K562 (cell line): ENCODE data around the gene CSF1. TPM values are rescaled to one million over a fixed set of nuclear protein-coding genes. Genes with fewer than 3 reads are reported as not detected.

Source experiments
- ATAC-seq: fragments of 200-7000 bp; cut with Tn5 transposase; 3 replicates; pipeline ENCODE4 v1.9.1; 2020; ENCODE audit warnings: moderate library complexity
- BruUV-seq: library from RNA; stranded (reverse); fragments of 400-500 nt; replicated peaks from 2 replicates; lab custom pipeline; 2021; lab: Mats Ljungman, UMichigan
- CTCF ChIA-PET: fragments of 300-600 bp; formaldehyde crosslinking; extraction: SDS; loops from one replicate; lab custom pipeline; 2021; ENCODE audit warnings: low intra/inter-chr PET ratio; lab: Yijun Ruan, JAX
- POLR2A ChIA-PET: fragments of 300-600, 350-650 bp; sonication (Branson Sonifier 250); formaldehyde crosslinking; extraction: SDS; loops from one replicate; lab custom pipeline; 2021; ENCODE audit warnings: antibody characterized with exemption, inconsistent platforms; lab: Yijun Ruan, JAX
- DNase-seq, 4 experiments: peaks; one replicate each; pipeline versions ENCODE4 v3.0.0 to v3.0.0-alpha.2; 2011 to 2018; ENCODE audit warnings: low spot score in 3 of 4, mixed read lengths in 3 of 4; ENCODE audit errors: extremely low read depth in 1 of 4
- FAIRE-seq: peaks from 2 replicates; lab custom pipeline; 2011; peaks lifted over from hg19 to GRCh38; lab: Jason Lieb, UNC
- H2AFZ ChIP-seq: 2 replicates; pipeline ENCODE4 v1.6.0; 2011; ENCODE audit warnings: low read depth, low read length, control low read depth, inconsistent platforms
- H3K27ac ChIP-seq: fragments of 200-600 bp; 3 replicates; pipeline ENCODE4 v1.8.0; 2011; ENCODE audit warnings: low read depth, mild to moderate bottlenecking, control low read depth, inconsistent platforms, low read length, moderate library complexity, mixed read lengths; ENCODE audit errors: extremely low read depth
- H3K27me3 ChIP-seq, 2 experiments: fragments of 300-600 bp in 1 of 2; 2 replicates in 1 of 2; 3 replicates in 1 of 2; pipeline versions ENCODE4 v1.6.0 to v1.8.0; 2011; ENCODE audit warnings: inconsistent platforms in 2 of 2, low read length in 2 of 2, mild to moderate bottlenecking in 1 of 2, mixed read lengths in 1 of 2, moderate library complexity in 1 of 2; ENCODE audit not compliant: control insufficient read depth in 2 of 2, insufficient read depth in 2 of 2
- H3K36me3 ChIP-seq: fragments of 300-600 bp; 3 replicates; pipeline ENCODE4 v1.8.0; 2011; ENCODE audit warnings: mild to moderate bottlenecking, low read length, inconsistent platforms; ENCODE audit not compliant: control insufficient read depth, insufficient read depth
- H3K4me1 ChIP-seq, 2 experiments: fragments of 200-600 bp in 1 of 2; replicated peaks in 1 of 2; 2 replicates in 1 of 2; 3 replicates in 1 of 2; pipeline versions ENCODE4 v1.5.1 to v1.8.0; 2011; ENCODE audit warnings: inconsistent platforms in 2 of 2, low read length in 2 of 2, mild to moderate bottlenecking in 1 of 2, mixed read lengths in 1 of 2, moderate library complexity in 1 of 2; ENCODE audit not compliant: control insufficient read depth in 2 of 2, insufficient read depth in 2 of 2
- H3K4me2 ChIP-seq: 2 replicates; pipeline ENCODE4 v1.6.1; 2011; ENCODE audit warnings: low read length, control low read depth, inconsistent platforms, mixed read lengths; ENCODE audit not compliant: insufficient read depth
- H3K4me3 ChIP-seq: fragments of 200-600 bp; sonication (generic), shearing (Covaris generic); 2 replicates; pipeline ENCODE4 v1.5.1; 2016; ENCODE audit warnings: control low read depth, inconsistent platforms
- H3K79me2 ChIP-seq: fragments of 200-600 bp; 3 replicates; pipeline ENCODE4 v1.8.0; 2011; ENCODE audit warnings: low read length, inconsistent platforms; ENCODE audit not compliant: control insufficient read depth, insufficient read depth
- H3K9ac ChIP-seq, 2 experiments: 2 replicates each; pipeline versions ENCODE4 v1.6.0 to v1.6.1; 2011; ENCODE audit warnings: low read depth in 2 of 2, low read length in 2 of 2, control low read depth in 1 of 2, inconsistent platforms in 1 of 2, mild to moderate bottlenecking in 1 of 2, mixed read lengths in 1 of 2; ENCODE audit not compliant: insufficient read depth in 1 of 2
- H3K9me1 ChIP-seq: one replicate; pipeline ENCODE4 v1.6.0; 2011; ENCODE audit warnings: inconsistent platforms, mild to moderate bottlenecking, low read length, moderate library complexity; ENCODE audit not compliant: control insufficient read depth, insufficient read depth
- H3K9me3 ChIP-seq: replicated peaks from 2 replicates; pipeline ENCODE4 v1.5.1; 2011; ENCODE audit warnings: low read depth, low read length, inconsistent platforms; ENCODE audit not compliant: control insufficient read depth, insufficient read depth
- H4K20me1 ChIP-seq: replicated peaks from 2 replicates; pipeline ENCODE4 v1.6.1; 2011; ENCODE audit warnings: low read length, inconsistent platforms, mixed read lengths; ENCODE audit not compliant: control insufficient read depth, insufficient read depth
- CBX8 ChIP-seq: fragments of 200-600 bp; sonication (generic); IDR thresholded peaks from 2 replicates; pipeline ENCODE4 v1.6.1; 2012; ENCODE audit warnings: borderline replicate concordance, mixed run types, low read depth, mild to moderate bottlenecking, moderate library complexity, mixed read lengths, low read length, control low read depth, inconsistent platforms; ENCODE audit not compliant: poor library complexity, severe bottlenecking; ENCODE audit errors: extremely low read depth
- CCAR2 ChIP-seq: fragments of 200-400 bp; formaldehyde crosslinking; IDR thresholded peaks from 2 replicates; pipeline ENCODE4 v1.6.1; 2017; ENCODE audit warnings: mild to moderate bottlenecking, low read depth, low read length
- E2F1 ChIP-seq: sonication (generic); formaldehyde crosslinking; IDR thresholded peaks from 2 replicates; pipeline ENCODE4 v1.8.1; 2023; ENCODE audit warnings: mild to moderate bottlenecking, missing genetic modification reagents, moderate library complexity
- ETV1 ChIP-seq: fragments of 450-650 bp; conservative IDR thresholded peaks from 2 replicates; pipeline ENCODE4 v1.6.1; 2016; ENCODE audit warnings: missing genetic modification characterization, control low read depth, low read depth, missing compliant biosample characterization
- HNRNPK ChIP-seq: fragments of 200-400 bp; formaldehyde crosslinking; IDR thresholded peaks from one replicate; pipeline ENCODE4 v1.6.1; 2018; ENCODE audit warnings: mild to moderate bottlenecking, low read depth, low read length; ENCODE audit not compliant: poor library complexity, severe bottlenecking
- MTA3 ChIP-seq: fragments of 450-650 bp; formaldehyde crosslinking; IDR thresholded peaks from 2 replicates; pipeline ENCODE4 v1.6.1; 2017; ENCODE audit warnings: mild to moderate bottlenecking, borderline replicate concordance
- PHB ChIP-seq: fragments of 250-450 bp; sonication (Bioruptor Pico); IDR thresholded peaks from 2 replicates; pipeline ENCODE4 v1.5.0; 2021
- RNF219 ChIP-seq: fragments of 250-450 bp; sonication (Bioruptor Pico); IDR thresholded peaks from 2 replicates; pipeline ENCODE4 v1.5.0; 2022; ENCODE audit warnings: mild to moderate bottlenecking
- ZKSCAN8 ChIP-seq: fragments of 200-800 bp; sonication (Bioruptor generic); IDR thresholded peaks from 2 replicates; pipeline ENCODE4 v1.6.1; 2016; ENCODE audit warnings: missing genetic modification characterization, missing compliant biosample characterization
- ZNF778 ChIP-seq: fragments of 450-650 bp; formaldehyde crosslinking; IDR thresholded peaks from 2 replicates; pipeline ENCODE4 v1.4.0; 2020; ENCODE audit warnings: mild to moderate bottlenecking, moderate library complexity
- WGBS: fragments of 100-300 bp; shearing (Covaris generic); methylation state at CpG from one replicate; pipeline ENCODE4 v1.1.6; 2016; ENCODE audit warnings: low coverage, mixed read lengths; ENCODE audit not compliant: insufficient coverage; ENCODE audit errors: missing lambda C conversion rate; 5-methylcytosine and 5-hydroxymethylcytosine counted together
- in situ Hi-C: fragments of 300-500 bp; cut with MboI; formaldehyde crosslinking; loops from 4 replicates; pipeline ENCODE4 v1.15.0; 2018; ENCODE audit warnings: inconsistent platforms, mixed read lengths
- intact Hi-C: fragments of 100-400 bp; cut with micrococcal nuclease; formaldehyde crosslinking; loops from 2 replicates; pipeline ENCODE4 v1.14.2; 2022
- polyA plus RNA-seq, 8 experiments: library from polyadenylated mRNA; depleted of rRNA in 4 of 8; stranded (reverse) in 5 of 8; unstranded in 3 of 8; fragments of >200 nt; fragmentation: Nextera tagmentation in 2 of 8; fragmentation: Illumina TruSeq in 1 of 8; extraction: Ambion mirVana in 2 of 8; extraction: Trizol in 1 of 8; gene quantifications; 2 replicates each; pipeline versions ENCODE4 v1.2.1 to v1.2.3, GENCODE V29; 2011 to 2014; ENCODE audit warnings: inconsistent platforms in 1 of 8, missing spikeins in 1 of 8
- total RNA-seq, 7 experiments: library from RNA; depleted of rRNA in 6 of 7; stranded (reverse); fragments of >200 nt in 6 of 7; fragmentation: Illumina TruSeq in 2 of 7; extraction: Trizol in 2 of 7; gene quantifications; 2 replicates each; pipeline versions ENCODE4 v1.2.1 to v1.2.3, GENCODE V29; 2011 to 2021; ENCODE audit warnings: low replicate concordance in 1 of 7
- TF ChIP-seq, protein P1 (sequence below): fragments of 250-450 bp; sonication (Bioruptor Pico); IDR thresholded peaks from 2 replicates; pipeline ENCODE4 v1.8.0; 2021; ENCODE audit warnings: mild to moderate bottlenecking, moderate library complexity
- TF ChIP-seq, protein P2 (sequence below), 2 experiments: fragments of 450-650 bp; IDR thresholded peaks; 2 replicates each; pipeline ENCODE4 v1.6.1; 2016
- TF ChIP-seq, protein P3 (sequence below): sonication (generic); formaldehyde crosslinking; IDR thresholded peaks from 2 replicates; pipeline ENCODE4 v1.8.1; 2023; ENCODE audit warnings: mild to moderate bottlenecking, missing genetic modification reagents

The CSF1 gene
- total and polyA plus RNA-seq, 9 of the 15 experiments (the other 6 are each of a cell fraction or from before 2014, with no cell fraction given), result 0.18 to 11.8 (median 2.8) TPM

GRCh38 chr1:109969907-109970306 lies 59.3 kb downstream of the CSF1 start (continued):
- TF ChIP-seq ZKSCAN8 (no peak), ZNF778 (CRISPR knock-in tag) (no peak), CCAR2 (no peak), PHB (CRISPR knock-in tag) (no peak), HNRNPK (no peak)
- TF ChIP-seq, protein P1, sequence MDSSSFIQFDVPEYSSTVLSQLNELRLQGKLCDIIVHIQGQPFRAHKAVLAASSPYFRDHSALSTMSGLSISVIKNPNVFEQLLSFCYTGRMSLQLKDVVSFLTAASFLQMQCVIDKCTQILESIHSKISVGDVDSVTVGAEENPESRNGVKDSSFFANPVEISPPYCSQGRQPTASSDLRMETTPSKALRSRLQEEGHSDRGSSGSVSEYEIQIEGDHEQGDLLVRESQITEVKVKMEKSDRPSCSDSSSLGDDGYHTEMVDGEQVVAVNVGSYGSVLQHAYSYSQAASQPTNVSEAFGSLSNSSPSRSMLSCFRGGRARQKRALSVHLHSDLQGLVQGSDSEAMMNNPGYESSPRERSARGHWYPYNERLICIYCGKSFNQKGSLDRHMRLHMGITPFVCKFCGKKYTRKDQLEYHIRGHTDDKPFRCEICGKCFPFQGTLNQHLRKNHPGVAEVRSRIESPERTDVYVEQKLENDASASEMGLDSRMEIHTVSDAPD (CRISPR knock-in tag), result no peak
- TF ChIP-seq, protein P2, sequence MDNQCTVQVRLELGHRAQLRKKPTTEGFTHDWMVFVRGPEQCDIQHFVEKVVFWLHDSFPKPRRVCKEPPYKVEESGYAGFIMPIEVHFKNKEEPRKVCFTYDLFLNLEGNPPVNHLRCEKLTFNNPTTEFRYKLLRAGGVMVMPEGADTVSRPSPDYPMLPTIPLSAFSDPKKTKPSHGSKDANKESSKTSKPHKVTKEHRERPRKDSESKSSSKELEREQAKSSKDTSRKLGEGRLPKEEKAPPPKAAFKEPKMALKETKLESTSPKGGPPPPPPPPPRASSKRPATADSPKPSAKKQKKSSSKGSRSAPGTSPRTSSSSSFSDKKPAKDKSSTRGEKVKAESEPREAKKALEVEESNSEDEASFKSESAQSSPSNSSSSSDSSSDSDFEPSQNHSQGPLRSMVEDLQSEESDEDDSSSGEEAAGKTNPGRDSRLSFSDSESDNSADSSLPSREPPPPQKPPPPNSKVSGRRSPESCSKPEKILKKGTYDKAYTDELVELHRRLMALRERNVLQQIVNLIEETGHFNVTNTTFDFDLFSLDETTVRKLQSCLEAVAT (IDR thresholded peaks at IDR 0.05), result no peak

DNA sequence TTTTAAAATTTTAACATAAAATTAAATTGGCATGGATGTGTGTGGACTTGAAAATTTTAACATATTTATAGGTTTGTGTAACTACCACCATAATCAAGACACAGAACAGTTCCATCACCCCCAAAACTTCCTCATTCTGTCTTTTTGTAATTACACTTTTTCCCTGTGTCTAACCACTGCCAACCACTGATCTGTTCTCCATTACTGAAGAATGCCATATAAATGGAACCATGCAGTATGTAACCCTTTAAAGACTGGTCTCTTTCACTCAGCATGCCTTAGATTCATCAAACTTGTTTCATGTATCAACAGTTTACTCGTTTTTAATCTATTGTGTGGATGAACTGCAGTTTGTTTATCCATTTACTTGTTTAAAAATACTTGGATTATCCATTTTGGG lies 60.9 kb downstream of the CSF1 start:
- BruUV-seq, result no TSS peak
- intact Hi-C loops (no loop called here), in situ Hi-C loops (no loop called here)
- POLR2A ChIA-PET, result no interaction called here
- peaks cover 0 to 1% of the 10 kb centered on the region in 2 experiments; a peak in 1 of 5 replicates for H3K4me1 ChIP-seq
- no peak for ATAC-seq
- no peak overlapping the region for H3K9ac ChIP-seq
- no peak for DNase-seq
- 0% methylated on average over 1 of the region's 1 CpG for WGBS
- no peak for FAIRE-seq
- no peaks in the 10 kb centered on the region for H3K9me3 ChIP-seq
- TF ChIP-seq HNRNPK (no peak), RNF219 (CRISPR knock-in tag) (no peak), E2F1 (CRISPR knock-in tag) (no peak), MTA3 (no peak), CBX8 (no peak), ETV1 (tag) (no peak)
- TF ChIP-seq, protein P3, sequence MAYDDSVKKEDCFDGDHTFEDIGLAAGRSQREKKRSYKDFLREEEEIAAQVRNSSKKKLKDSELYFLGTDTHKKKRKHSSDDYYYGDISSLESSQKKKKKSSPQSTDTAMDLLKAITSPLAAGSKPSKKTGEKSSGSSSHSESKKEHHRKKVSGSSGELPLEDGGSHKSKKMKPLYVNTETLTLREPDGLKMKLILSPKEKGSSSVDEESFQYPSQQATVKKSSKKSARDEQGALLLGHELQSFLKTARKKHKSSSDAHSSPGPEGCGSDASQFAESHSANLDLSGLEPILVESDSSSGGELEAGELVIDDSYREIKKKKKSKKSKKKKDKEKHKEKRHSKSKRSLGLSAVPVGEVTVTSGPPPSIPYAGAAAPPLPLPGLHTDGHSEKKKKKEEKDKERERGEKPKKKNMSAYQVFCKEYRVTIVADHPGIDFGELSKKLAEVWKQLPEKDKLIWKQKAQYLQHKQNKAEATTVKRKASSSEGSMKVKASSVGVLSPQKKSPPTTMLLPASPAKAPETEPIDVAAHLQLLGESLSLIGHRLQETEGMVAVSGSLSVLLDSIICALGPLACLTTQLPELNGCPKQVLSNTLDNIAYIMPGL, result no peak
- H3K4me2 ChIP-seq, result no peak overlapping the region
- no peaks in the 10 kb centered on the region for H3K36me3 ChIP-seq
- no peaks in the 10 kb centered on the region for H3K9me1 ChIP-seq
- H4K20me1 ChIP-seq, result no peaks in the 10 kb centered on the region
- 0 out of 2 replicates have a peak overlapping the region, but pooled peaks have one; percentile 36 for H2AFZ ChIP-seq
- H3K79me2 ChIP-seq, result no peaks in the 10 kb centered on the region
- no peaks in the 10 kb centered on the region for H3K27me3 ChIP-seq
- no peak overlapping the region for H3K4me3 ChIP-seq
- CTCF ChIA-PET, result no interaction called here
- H3K27ac ChIP-seq, result no peak overlapping the region
